GM18508 (cell line): ENCODE data around the gene KRTAP9-9.
"Not testable (repeated sequence)": the region's sequence is repeated elsewhere in the genome, so short reads cannot be mapped to it uniquely, and the experiment has no call there.

Source experiments
- ATAC-seq: cut with Tn5 transposase; IDR thresholded peaks from one replicate; pipeline ENCODE4 v1.9.1; 2021; ENCODE audit warnings: moderate number of reproducible peaks; ENCODE audit not compliant: insufficient read depth, unreplicated experiment

Gene KRTAP9-9

DNA sequence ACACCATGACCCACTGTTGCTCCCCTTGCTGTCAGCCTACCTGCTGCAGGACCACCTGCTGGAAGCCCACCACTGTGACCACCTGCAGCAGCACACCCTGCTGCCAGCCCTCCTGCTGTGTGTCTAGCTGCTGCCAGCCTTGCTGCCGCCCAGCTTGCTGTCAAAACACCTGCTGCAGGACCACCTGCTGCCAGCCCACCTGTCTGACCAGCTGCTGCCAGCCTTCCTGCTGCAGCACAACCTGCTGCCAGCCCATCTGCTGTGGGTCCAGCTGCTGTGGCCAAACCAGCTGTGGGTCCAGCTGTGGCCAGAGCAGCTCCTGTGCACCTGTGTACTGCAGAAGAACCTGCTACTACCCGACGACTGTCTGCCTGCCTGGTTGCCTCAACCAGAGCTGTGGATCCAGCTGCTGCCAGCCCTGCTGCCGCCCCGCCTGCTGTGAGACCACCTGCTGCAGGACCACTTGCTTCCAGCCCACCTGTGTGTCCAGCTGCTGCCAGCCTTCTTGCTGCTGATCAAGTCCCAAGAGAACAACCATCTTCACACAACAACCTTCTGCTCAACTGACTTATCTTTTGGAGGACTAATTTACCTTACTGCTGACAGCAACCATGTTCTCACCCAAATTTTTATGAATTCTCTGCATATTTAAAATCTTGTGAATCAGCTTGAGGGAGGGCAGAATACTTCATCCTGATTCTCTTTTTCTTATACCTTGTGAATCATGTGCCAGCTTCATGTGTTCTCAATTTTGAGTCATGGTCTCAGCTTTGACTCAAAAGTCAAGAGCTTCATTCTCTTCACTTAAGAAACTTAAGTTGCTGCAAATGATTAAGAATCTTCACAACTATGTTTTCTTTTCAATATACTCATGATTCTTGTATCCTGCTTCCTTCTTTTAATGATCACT lies at the start of gene KRTAP9-9:
KRTAP9-9 (plus strand) TSS at position 4 of the 910 bp plus-strand sequence.
- ATAC-seq, result not testable (repeated sequence)

GRCh38 chr17:41211845-41212466 lies 43.2 kb upstream of the KRTAP9-9 start:
- ATAC-seq, result no peak

DNA sequence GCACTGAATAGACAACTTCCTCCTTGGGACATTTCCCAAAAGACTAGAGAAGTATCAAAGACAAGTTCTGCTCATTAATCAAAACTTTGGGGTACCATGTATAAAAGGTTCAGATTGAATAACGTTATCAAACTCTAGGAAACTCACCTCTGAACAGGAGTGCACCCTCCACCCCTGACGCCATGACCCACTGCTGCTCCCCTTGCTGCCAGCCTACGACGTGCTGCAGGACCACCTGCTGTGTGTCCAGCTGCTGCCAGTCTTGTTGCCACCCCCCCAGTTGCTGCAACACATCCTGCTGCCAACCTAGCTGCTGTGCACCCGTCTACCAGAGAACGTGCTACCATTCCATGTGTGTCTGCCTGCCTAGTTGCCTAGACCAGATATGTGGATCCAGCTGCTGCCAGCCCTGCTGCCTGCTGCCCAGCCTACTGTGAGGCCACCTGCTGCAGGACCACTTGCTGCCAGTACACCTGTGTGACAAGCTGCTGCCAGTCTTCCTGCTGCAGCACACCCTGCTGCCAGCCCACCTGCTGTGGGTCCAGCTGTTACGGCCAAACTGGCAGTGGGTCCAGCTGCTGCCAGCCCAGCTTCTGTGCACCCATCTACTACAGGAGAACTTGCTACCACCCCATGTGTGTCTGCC lies 42.5 kb upstream of the KRTAP9-9 start:
- ATAC-seq, result no peak

GRCh38 chr17:41215681-41216080 lies 39.5 kb upstream of the KRTAP9-9 start:
- no peak for ATAC-seq

GRCh38 chr17:41223821-41224220 lies 31.4 kb upstream of the KRTAP9-9 start:
- ATAC-seq, result no peak

DNA sequence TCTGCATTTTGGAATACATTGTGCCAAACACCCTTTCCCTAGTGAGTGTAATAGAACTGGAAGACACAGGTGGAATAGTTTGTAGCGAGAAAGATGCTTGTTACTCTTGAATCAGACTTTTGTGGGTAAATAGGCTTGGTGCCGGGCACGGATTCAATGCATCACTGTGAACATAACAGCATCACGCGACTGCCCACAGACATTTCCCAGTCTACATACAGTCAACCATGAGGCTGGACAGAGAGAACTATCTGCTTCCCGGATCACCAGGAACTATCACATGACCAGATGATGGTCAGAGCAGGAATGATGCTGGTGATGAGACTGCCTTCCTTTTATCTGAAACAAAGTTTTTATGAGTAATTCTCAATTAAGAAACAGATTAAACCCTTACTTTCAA lies 29.1 kb upstream of the KRTAP9-9 start:
- no peak for ATAC-seq

- ATAC-seq, result not testable (repeated sequence)
These were observed 28.5 kb upstream of the KRTAP9-9 start, which contains the start of gene KRTAP9-2 for GRCh38 chr17:41226598-41227095. TSS of gene KRTAP9-2 (plus strand) at chr17:41226648. CDS start at chr17:41226655, 7 bp downstream.

DNA sequence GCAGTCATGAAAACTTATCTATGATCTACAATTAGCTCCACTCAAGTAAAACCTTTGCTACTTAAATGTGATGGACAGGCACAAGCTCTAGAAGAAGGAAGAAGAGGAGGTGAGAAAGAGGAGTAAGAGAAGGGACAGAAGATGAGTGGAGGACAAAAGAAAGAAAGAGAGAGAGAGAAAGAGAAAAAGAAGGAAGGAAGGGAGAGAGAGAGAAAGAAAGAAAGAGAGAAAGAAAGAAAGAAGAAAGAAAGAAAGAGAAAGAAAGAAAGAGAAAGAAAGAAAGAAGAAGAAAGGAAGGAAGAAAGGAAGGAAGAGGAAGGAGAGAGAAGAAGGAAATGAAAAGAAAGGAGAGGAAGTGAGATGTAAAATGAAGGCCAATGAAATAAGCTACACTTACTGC lies 25.1 kb upstream of the KRTAP9-9 start:
- no peak for ATAC-seq

GRCh38 chr17:41231731-41232130 lies 23.5 kb upstream of the KRTAP9-9 start:
- ATAC-seq, result no peak

GRCh38 chr17:41232399-41233105 lies 22.6 kb upstream of the KRTAP9-9 start, which contains the start of gene KRTAP9-3:
TSS of gene KRTAP9-3 (plus strand) at chr17:41232449. CDS start at chr17:41232502, 53 bp downstream.
- not testable (repeated sequence) for ATAC-seq

- not testable (repeated sequence) for ATAC-seq
These were observed 18.1 kb upstream of the KRTAP9-9 start for GRCh38 chr17:41237116-41237515.

- ATAC-seq, result not testable (repeated sequence)
These were observed 17.2 kb upstream of the KRTAP9-9 start, which contains the start of gene KRTAP9-8 for GRCh38 chr17:41237949-41238437. TSS of gene KRTAP9-8 (plus strand) at chr17:41237999. CDS start at chr17:41238052, 53 bp downstream.

- not testable (repeated sequence) for ATAC-seq
These were observed 8.0 kb upstream of the KRTAP9-9 start for GRCh38 chr17:41246995-41247787.

DNA sequence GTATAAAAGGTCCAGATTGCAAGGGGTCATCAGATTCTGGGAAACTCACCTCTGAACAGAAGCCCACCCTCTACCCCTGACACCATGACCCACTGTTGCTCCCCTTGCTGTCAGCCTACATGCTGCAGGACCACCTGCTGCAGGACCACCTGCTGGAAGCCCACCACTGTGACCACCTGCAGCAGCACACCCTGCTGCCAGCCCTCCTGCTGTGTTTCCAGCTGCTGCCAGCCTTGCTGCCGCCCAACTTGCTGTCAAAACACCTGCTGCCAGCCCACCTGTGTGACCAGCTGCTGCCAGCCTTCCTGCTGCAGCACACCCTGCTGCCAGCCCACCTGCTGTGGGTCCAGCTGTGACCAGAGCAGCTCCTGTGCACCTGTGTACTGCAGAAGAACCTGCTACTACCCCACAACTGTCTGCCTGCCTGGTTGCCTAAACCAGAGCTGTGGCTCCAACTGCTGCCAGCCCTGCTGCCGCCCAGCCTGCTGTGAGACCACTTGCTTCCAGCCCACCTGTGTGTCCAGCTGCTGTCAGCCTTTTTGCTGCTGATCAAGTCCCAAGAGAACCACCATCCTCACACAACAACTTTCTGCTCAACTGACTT lies 5.4 kb upstream of the KRTAP9-9 start, which contains the start of gene KRTAP9-4:
KRTAP9-4 (plus strand) TSS at position 51 of the 604 bp plus-strand sequence; CDS start at position 85, 34 bp downstream.
- ATAC-seq, result not testable (repeated sequence)

DNA sequence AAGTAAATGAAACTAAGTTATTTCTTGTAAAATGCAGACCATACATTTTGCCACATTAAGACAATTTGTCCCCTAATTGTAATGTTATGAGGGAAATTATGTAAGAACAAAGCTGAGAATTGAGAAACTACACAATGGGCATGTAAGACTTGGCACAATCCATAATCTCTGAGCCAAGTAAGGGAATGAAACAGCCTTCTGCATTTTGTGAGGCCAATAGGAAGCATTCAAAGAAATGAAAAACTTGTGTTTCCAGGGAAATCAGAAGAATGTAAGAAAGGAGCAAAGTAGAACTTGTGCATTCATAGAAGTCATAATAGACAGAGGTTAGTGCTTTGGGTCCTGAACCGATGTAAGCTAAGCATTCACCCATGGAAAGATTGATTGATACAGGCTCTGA lies 3.9 kb upstream of the KRTAP9-9 start:
- ATAC-seq, result no peak

GRCh38 chr17:41254861-41255260 lies 323 bp upstream of the KRTAP9-9 start:
- ATAC-seq, result no peak

- no peak for ATAC-seq
These were observed 1.1 kb downstream of the KRTAP9-9 start for GRCh38 chr17:41256291-41256685.

- ATAC-seq, result no peak
These were observed 3.2 kb downstream of the KRTAP9-9 start for GRCh38 chr17:41258406-41258805.
